ENCODE data around the gene TMPRSS13.

TMPRSS13 gene

DNA sequence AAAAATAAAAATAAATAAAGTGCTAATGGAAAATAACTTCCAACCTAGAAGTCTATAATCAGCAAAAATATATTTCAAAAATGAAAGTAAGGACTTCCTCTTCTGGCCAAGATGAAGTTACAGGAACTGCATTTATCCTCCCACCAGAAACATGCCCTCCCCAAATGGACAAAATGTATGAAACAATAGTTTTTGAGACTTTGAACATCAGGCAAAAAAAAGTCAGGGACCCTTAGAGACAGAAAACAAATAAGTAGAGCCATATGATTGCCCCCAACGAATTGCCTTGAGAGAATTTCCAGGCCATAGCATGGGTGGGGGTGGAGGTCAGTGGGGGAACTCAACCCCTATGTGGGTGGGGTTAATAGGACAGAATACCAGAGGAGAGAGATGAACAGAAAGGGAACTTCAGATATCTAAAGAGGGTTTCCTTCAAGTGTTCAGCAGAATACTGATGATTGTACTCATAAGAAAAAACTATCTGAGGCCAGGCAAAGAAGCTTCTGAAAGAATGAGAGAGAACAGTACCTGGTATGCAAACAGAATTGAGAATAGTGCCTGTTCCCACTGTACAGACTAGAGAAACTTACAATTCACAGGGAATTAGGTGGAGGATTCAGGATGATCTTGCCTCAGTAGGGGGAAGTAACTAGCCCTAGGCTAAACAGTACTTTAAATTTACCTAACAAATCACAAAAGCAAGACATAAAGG is 30.4 kb upstream of the TMPRSS13 start:
- TF ChIP-seq, protein P1, sequence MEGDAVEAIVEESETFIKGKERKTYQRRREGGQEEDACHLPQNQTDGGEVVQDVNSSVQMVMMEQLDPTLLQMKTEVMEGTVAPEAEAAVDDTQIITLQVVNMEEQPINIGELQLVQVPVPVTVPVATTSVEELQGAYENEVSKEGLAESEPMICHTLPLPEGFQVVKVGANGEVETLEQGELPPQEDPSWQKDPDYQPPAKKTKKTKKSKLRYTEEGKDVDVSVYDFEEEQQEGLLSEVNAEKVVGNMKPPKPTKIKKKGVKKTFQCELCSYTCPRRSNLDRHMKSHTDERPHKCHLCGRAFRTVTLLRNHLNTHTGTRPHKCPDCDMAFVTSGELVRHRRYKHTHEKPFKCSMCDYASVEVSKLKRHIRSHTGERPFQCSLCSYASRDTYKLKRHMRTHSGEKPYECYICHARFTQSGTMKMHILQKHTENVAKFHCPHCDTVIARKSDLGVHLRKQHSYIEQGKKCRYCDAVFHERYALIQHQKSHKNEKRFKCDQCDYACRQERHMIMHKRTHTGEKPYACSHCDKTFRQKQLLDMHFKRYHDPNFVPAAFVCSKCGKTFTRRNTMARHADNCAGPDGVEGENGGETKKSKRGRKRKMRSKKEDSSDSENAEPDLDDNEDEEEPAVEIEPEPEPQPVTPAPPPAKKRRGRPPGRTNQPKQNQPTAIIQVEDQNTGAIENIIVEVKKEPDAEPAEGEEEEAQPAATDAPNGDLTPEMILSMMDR (IDR thresholded peaks at IDR 0.05; ENCODE audit: poor library complexity, severe bottlenecking), result no peak
- Histone ChIP-seq H3K4me1 (ENCODE audit: insufficient read depth, poor library complexity, severe bottlenecking) (no peaks in the 10 kb centered on the region), H3K27me3 (ENCODE audit: insufficient read depth, poor library complexity, severe bottlenecking) (peaks cover 11% of the 10 kb centered on the region), H3K4me3 (ENCODE audit: severe bottlenecking) (no peak overlapping the region), H3K27ac (ENCODE audit: poor library complexity, severe bottlenecking) (no peak overlapping the region), H3K9me3 (ENCODE audit: severe bottlenecking) (no peaks in the 10 kb centered on the region), H3K36me3 (ENCODE audit: low read depth) (no peaks in the 10 kb centered on the region)
- DNase-seq (ENCODE audit: low spot score) (no peak), ATAC-seq (ENCODE audit: low read depth) (no peak)

DNA sequence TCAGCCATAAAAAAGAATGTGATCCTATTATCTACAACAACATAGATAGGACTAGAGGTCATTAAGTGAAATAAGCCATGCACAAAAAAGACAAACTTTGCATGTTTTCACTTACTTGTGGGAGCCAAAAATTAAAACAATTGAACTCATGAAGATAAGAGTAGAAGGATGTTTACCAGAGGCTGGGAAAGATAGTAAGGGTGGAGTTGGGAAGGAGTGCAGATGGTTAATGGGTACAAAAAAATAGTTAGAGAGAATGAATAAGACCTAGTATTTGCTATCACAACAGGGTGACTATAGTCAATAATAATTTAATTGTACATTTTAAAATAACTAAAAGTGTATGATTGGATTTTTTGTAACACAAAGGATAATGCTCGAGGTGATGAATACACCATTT is 29.7 kb upstream of the TMPRSS13 start:
- peaks cover 11% of the 10 kb centered on the region for H3K27me3 ChIP-seq (ENCODE audit: insufficient read depth, poor library complexity, severe bottlenecking)
- DNase-seq (ENCODE audit: low spot score) (no peak), ATAC-seq (ENCODE audit: low read depth) (no peak)
- H3K27ac ChIP-seq (ENCODE audit: poor library complexity, severe bottlenecking), result no peak overlapping the region
- TF ChIP-seq, protein P1 (IDR thresholded peaks at IDR 0.05; ENCODE audit: poor library complexity, severe bottlenecking), result no peak
- no peaks in the 10 kb centered on the region for H3K4me1 ChIP-seq (ENCODE audit: insufficient read depth, poor library complexity, severe bottlenecking)
- H3K36me3 ChIP-seq (ENCODE audit: low read depth), result no peaks in the 10 kb centered on the region
- H3K9me3 ChIP-seq (ENCODE audit: severe bottlenecking), result no peaks in the 10 kb centered on the region
- H3K4me3 ChIP-seq (ENCODE audit: severe bottlenecking), result no peak overlapping the region

DNA sequence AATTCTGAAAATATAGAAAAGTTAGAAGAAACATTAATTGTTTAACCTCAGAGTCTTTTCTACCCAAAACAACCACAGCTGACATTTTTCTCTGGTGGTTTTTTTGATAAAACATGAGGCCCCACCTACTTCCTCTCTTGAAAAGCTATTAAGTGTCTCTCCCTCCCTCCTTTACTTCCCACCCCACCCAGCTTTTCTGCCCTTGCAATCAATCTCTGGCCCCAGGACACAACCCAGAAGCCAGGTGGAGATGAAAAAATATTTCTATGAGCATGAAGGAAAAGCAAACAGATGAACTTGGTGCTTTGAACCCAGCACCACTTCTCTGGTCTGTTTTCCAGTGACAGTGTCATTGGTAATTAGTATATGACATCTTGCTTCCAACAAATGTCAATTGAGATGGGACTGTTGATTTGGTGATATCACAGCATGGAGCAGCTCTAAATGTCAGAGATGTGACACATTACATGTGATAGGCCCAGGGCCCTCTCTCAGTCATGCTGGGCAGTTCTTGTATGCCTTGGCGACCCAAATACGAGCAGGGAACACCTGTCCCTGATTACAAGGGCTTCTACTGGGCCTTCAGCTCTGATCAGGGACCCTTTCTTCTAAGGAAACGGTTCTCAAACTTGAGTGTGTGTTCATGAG is 23.9 kb upstream of the TMPRSS13 start:
- Histone ChIP-seq H3K4me1 (ENCODE audit: insufficient read depth, poor library complexity, severe bottlenecking) (no peaks in the 10 kb centered on the region), H3K36me3 (ENCODE audit: low read depth) (no peaks in the 10 kb centered on the region), H3K4me3 (ENCODE audit: severe bottlenecking) (no peak overlapping the region), H3K27ac (ENCODE audit: poor library complexity, severe bottlenecking) (no peak overlapping the region), H3K9me3 (ENCODE audit: severe bottlenecking) (no peaks in the 10 kb centered on the region), H3K27me3 (ENCODE audit: insufficient read depth, poor library complexity, severe bottlenecking) (peaks cover 11% of the 10 kb centered on the region)
- no peak for DNase-seq (ENCODE audit: low spot score)
- no peak for ATAC-seq (ENCODE audit: low read depth)
- TF ChIP-seq, protein P1 (IDR thresholded peaks at IDR 0.05; ENCODE audit: poor library complexity, severe bottlenecking), result no peak

DNA sequence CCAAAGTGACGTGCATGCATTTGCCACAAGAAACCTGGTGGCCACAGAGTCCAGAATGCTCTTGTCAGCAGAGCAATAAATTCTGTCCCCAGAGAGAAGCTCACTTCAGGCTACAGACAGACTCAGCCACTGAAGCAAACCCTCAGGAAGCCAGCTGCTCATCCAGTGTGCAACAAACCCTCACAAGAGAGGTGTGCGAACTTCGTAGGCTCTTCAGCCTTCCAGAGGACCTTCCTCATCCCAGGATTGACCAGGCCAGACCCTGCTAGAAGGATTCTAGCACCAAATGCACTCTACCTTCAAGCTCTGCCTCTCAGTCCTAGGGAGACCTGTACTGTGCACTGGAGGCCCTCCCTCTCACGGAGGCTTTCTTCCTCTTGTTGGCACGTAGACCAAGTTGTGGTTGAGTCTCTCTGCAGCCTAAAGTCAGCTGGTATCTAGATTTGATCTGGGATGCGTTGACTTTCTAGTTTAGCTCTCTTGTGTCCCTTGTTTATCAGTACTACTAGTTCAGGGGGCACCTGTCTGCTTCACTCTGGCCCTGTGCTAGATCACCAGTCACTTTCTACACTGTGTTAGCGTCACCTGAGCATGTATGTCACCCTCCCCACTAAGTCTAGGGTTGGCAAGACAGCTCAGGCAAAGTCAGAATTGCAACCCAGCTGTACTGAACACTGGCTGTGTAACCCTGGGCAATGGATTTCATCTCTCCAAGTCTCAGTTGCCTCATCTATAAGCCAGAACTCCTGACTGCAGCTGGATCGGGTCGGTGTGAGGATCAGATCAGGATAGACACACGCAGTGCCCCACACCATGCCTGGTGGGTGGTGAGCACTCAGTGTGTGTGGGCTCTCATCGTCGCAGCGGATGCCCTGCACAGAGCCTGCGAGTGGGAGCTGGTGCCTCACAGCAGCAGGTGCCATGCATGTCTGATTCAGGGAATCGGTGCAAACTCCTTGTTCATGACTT is 22.1 kb upstream of the TMPRSS13 start:
- DNase-seq (ENCODE audit: low spot score), result no peak

More for the DNA sequence above, 22.1 kb upstream of the TMPRSS13 start:
- no peak for ATAC-seq (ENCODE audit: low read depth)
- Histone ChIP-seq H3K4me1 (ENCODE audit: insufficient read depth, poor library complexity, severe bottlenecking) (peaks cover 4% of the 10 kb centered on the region), H3K27ac (ENCODE audit: poor library complexity, severe bottlenecking) (no peak overlapping the region), H3K36me3 (ENCODE audit: low read depth) (no peaks in the 10 kb centered on the region), H3K9me3 (ENCODE audit: severe bottlenecking) (no peaks in the 10 kb centered on the region), H3K27me3 (ENCODE audit: insufficient read depth, poor library complexity, severe bottlenecking) (no peaks in the 10 kb centered on the region), H3K4me3 (ENCODE audit: severe bottlenecking) (no peak overlapping the region)
- TF ChIP-seq, protein P1 (IDR thresholded peaks at IDR 0.05; ENCODE audit: poor library complexity, severe bottlenecking), result no peak

Measured in RWPE2 (cell line).